Breast epithelium (tissue), 3 donors: ENCODE measurements around the gene CDC42SE2.

ENCODE experiments used
- POLR2AphosphoS5 ChIP-seq, 3 donors: sonication (generic); formaldehyde crosslinking; IDR thresholded peaks; one replicate each; pipeline ENCODE4 v1.6.1; 2017; ENCODE audit warnings: antibody characterized with exemption in 3 of 3
- TF ChIP-seq, protein P1 (sequence below), 3 donors: fragments of 450-650 bp; IDR thresholded peaks; one replicate each; pipeline ENCODE4 v1.5.1; 2016 to 2017; ENCODE audit warnings: antibody characterized with exemption in 3 of 3, mild to moderate bottlenecking in 3 of 3, moderate library complexity in 3 of 3

DNA sequence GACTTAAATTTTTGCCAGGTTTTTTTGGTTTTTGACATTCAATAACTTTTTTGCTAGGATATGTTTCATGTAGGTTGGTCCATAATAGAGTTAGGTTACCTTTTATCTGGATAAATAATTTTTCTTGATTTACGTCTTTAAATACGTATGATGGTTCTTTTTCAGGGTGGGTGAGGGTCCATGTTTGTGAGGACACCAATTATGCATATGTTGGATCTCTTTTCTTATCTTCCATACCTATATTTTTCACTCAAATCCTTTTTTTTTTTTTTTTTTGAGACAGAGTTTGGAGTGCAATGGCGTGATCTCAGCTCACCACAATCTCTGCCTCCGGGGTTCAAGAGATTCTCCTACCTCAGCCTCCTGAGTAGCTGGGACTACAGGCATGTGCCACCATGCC is 17.3 kb upstream of the CDC42SE2 start:
- TF ChIP-seq, protein P1, sequence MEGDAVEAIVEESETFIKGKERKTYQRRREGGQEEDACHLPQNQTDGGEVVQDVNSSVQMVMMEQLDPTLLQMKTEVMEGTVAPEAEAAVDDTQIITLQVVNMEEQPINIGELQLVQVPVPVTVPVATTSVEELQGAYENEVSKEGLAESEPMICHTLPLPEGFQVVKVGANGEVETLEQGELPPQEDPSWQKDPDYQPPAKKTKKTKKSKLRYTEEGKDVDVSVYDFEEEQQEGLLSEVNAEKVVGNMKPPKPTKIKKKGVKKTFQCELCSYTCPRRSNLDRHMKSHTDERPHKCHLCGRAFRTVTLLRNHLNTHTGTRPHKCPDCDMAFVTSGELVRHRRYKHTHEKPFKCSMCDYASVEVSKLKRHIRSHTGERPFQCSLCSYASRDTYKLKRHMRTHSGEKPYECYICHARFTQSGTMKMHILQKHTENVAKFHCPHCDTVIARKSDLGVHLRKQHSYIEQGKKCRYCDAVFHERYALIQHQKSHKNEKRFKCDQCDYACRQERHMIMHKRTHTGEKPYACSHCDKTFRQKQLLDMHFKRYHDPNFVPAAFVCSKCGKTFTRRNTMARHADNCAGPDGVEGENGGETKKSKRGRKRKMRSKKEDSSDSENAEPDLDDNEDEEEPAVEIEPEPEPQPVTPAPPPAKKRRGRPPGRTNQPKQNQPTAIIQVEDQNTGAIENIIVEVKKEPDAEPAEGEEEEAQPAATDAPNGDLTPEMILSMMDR (IDR thresholded peaks at IDR 0.05), result no peak
- no peak for TF ChIP-seq POLR2AphosphoS5 (IDR thresholded peaks at IDR 0.05)
